Vagina (tissue), 2 donors: ENCODE results near the gene ABLIM2.

ENCODE experiments used
- CTCF ChIP-seq, 3 experiments: fragments of 450-650 bp in 2 of 3; fragments of 200-600 bp in 1 of 3; sonication (generic) in 1 of 3; IDR thresholded peaks; one replicate each; pipeline ENCODE4 v1.5.1; 2017 to 2019; ENCODE audit warnings: antibody characterized with exemption in 3 of 3, mild to moderate bottlenecking in 2 of 3, moderate library complexity in 2 of 3
- POLR2A ChIP-seq, 2 donors: fragments of 450-650 bp; IDR thresholded peaks; one replicate each; pipeline ENCODE4 v1.6.1; 2017; ENCODE audit warnings: antibody characterized with exemption in 2 of 2, mild to moderate bottlenecking in 2 of 2, moderate library complexity in 2 of 2
- POLR2AphosphoS5 ChIP-seq, 2 donors: sonication (generic); formaldehyde crosslinking; IDR thresholded peaks; one replicate each; pipeline ENCODE4 v1.9.0; 2017; ENCODE audit warnings: antibody characterized with exemption in 2 of 2, mild to moderate bottlenecking in 2 of 2, low read depth in 1 of 2; ENCODE audit not compliant: insufficient read depth in 1 of 2

DNA sequence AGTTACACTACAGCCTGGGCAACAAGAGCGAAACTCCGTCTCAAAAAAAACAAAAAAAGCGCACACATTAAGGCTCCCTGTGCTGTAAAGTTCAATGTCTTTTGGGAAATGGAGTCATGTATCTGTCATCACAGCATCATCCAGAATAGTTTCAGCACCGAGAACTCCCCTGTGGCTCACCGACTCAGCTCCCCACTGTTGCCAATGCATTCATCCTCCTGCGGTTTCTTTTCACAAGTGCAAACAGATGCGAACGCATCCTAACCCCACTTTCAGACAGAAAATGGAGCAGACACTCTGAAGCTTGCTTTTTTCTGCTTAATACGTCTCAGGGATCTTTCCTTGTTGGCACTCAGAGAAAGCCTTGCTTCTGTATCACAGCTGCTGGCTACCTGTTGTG is 26.7 kb upstream of the ABLIM2 start:
- TF ChIP-seq CTCF (IDR thresholded peaks at IDR 0.05) = no peak
- no peak for TF ChIP-seq POLR2AphosphoS5 (IDR thresholded peaks at IDR 0.05; ENCODE audit: insufficient read depth in 1 of 2, low read depth in 1 of 2)
- TF ChIP-seq POLR2A (IDR thresholded peaks at IDR 0.05) = no peak
